HCT116 (cell line): ENCODE measurements around the gene TLR1. TPM values are rescaled to one million over a fixed set of nuclear protein-coding genes. Genes with fewer than 3 reads are reported as not detected.
"Not testable (repeated sequence)": the region's sequence is repeated elsewhere in the genome, so short reads cannot be mapped to it uniquely, and the experiment has no call there.

Experiments
- ATAC-seq: fragments of 200-7000 bp; cut with Tn5 transposase; 2 replicates; pipeline ENCODE4 v1.9.1; 2020; ENCODE audit warnings: mild to moderate bottlenecking, moderate library complexity
- BruUV-seq: library from RNA; stranded (reverse); fragments of 400-500 nt; replicated peaks from 2 replicates; lab custom pipeline; 2021; lab: Mats Ljungman, UMichigan
- CTCF ChIA-PET: fragments of 300-600 bp; sonication (Branson Sonifier 250); formaldehyde crosslinking; loops from one replicate; lab custom pipeline; 2021; ENCODE audit warnings: antibody characterized with exemption; lab: Charles Lee
- POLR2A ChIA-PET: fragments of 300-600, 350-600 bp; sonication (Branson Sonifier 250); formaldehyde crosslinking; loops from one replicate; lab custom pipeline; 2021; ENCODE audit warnings: antibody characterized with exemption; lab: Charles Lee
- RAD21 ChIA-PET, 2 experiments: fragments of 300-600 bp; sonication (Branson Sonifier 250); formaldehyde crosslinking; loops; one replicate each; lab custom pipeline; 2023; ENCODE audit warnings: low total read pairs in 2 of 2; ENCODE audit not compliant: uncharacterized antibody in 2 of 2, unreplicated experiment in 2 of 2, low non-redundant PET in 1 of 2; lab: Charles Lee
- DNase-seq: peaks from one replicate; pipeline ENCODE4 v3.0.0-alpha.2; 2010; ENCODE audit warnings: low read depth, low spot score
- H2AFZ ChIP-seq: fragments of 200-600 bp; shearing (Covaris generic), sonication (generic); 2 replicates; pipeline ENCODE4 v1.6.1; 2017; ENCODE audit warnings: low read depth, mixed run types, mixed read lengths, antibody characterized with exemption, low read length; ENCODE audit not compliant: poor library complexity, severe bottlenecking
- H3K27ac ChIP-seq: 2 replicates; pipeline ENCODE4 v1.5.1; 2012; ENCODE audit warnings: low read depth, low read length
- H3K27me3 ChIP-seq: fragments of 200-600 bp; sonication (generic); 2 replicates; pipeline ENCODE4 v1.6.1; 2016; ENCODE audit warnings: mixed run types, low read length, mixed read lengths; ENCODE audit not compliant: insufficient read depth
- H3K36me3 ChIP-seq, 2 experiments: fragments of 200-500 bp in 1 of 2; fragments of 200-600 bp in 1 of 2; sonication (Bioruptor generic) in 1 of 2; sonication (generic) in 1 of 2; 2 replicates each; pipeline versions ENCODE4 v1.5.1 to v1.6.1; 2014 to 2016; ENCODE audit warnings: low read length in 2 of 2, inconsistent platforms in 1 of 2, mixed read lengths in 1 of 2, mixed run types in 1 of 2; ENCODE audit not compliant: insufficient read depth in 2 of 2, control insufficient read depth in 1 of 2
- H3K4me1 ChIP-seq, 2 experiments: fragments of 200-600 bp in 1 of 2; sonication (generic) in 1 of 2; 2 replicates each; pipeline versions ENCODE4 v1.5.1 to v1.6.1; 2012 to 2017; ENCODE audit warnings: low read length in 2 of 2, inconsistent platforms in 1 of 2, mild to moderate bottlenecking in 1 of 2, mixed read lengths in 1 of 2, mixed run types in 1 of 2, moderate library complexity in 1 of 2; ENCODE audit not compliant: insufficient read depth in 2 of 2, control insufficient read depth in 1 of 2
- H3K4me2 ChIP-seq: fragments of 200-600 bp; sonication (generic); 2 replicates; pipeline ENCODE4 v1.6.1; 2017; ENCODE audit warnings: mixed run types, low read length, mixed read lengths
- H3K4me3 ChIP-seq, 2 experiments: fragments of 200-600 bp in 1 of 2; sonication (generic) in 1 of 2; replicated peaks in 1 of 2; 2 replicates each; pipeline ENCODE4 v1.5.1; 2011 to 2016; ENCODE audit warnings: low read length in 2 of 2, control low read depth in 1 of 2, low read depth in 1 of 2, mild to moderate bottlenecking in 1 of 2, mixed read lengths in 1 of 2, mixed run types in 1 of 2
- H3K79me2 ChIP-seq: fragments of 200-600 bp; sonication (generic); 2 replicates; pipeline ENCODE4 v1.6.1; 2017; ENCODE audit warnings: mild to moderate bottlenecking, mixed run types, low read length, moderate library complexity, mixed read lengths; ENCODE audit not compliant: insufficient read depth
- H3K9ac ChIP-seq: fragments of 200-600 bp; sonication (generic); 2 replicates; pipeline ENCODE4 v1.6.1; 2016; ENCODE audit warnings: low read length, mixed read lengths
- H3K9me2 ChIP-seq: fragments of 200-600 bp; sonication (generic), shearing (Covaris generic); 2 replicates; pipeline ENCODE4 v1.6.1; 2017; ENCODE audit warnings: mixed run types, mild to moderate bottlenecking, moderate library complexity; ENCODE audit not compliant: insufficient read depth
- H3K9me3 ChIP-seq, 2 experiments: fragments of 200-500 bp in 1 of 2; fragments of 200-600 bp in 1 of 2; sonication (Bioruptor generic) in 1 of 2; sonication (generic) in 1 of 2; 2 replicates each; pipeline ENCODE4 v1.6.1; 2014 to 2017; ENCODE audit warnings: low read length in 2 of 2, mixed read lengths in 2 of 2, inconsistent platforms in 1 of 2, low read depth in 1 of 2, mild to moderate bottlenecking in 1 of 2, mixed run types in 1 of 2, moderate library complexity in 1 of 2; ENCODE audit not compliant: control insufficient read depth in 1 of 2, insufficient read depth in 1 of 2
- H4K20me1 ChIP-seq: fragments of 200-600 bp; sonication (generic), shearing (Covaris generic); 2 replicates; pipeline ENCODE4 v1.6.1; 2017; ENCODE audit warnings: mixed run types, mild to moderate bottlenecking, moderate library complexity; ENCODE audit not compliant: insufficient read depth
- ATF3 ChIP-seq: IDR thresholded peaks from 2 replicates; pipeline ENCODE4 v1.6.1; 2012
- CTCF ChIP-seq, 3 experiments: fragments of 200-600 bp in 1 of 3; sonication (generic) in 1 of 3; IDR thresholded peaks in 2 of 3; conservative IDR thresholded peaks in 1 of 3; 2 replicates each; pipeline ENCODE4 v1.5.1; 2012 to 2017; ENCODE audit warnings: low read depth in 2 of 3, low read length in 2 of 3, antibody characterized with exemption in 1 of 3, borderline replicate concordance in 1 of 3, control low read depth in 1 of 3, mild to moderate bottlenecking in 1 of 3, mixed read lengths in 1 of 3, mixed run types in 1 of 3, moderate library complexity in 1 of 3; ENCODE audit not compliant: insufficient read depth in 1 of 3
- ELF1 ChIP-seq: IDR thresholded peaks from 2 replicates; pipeline ENCODE4 v1.6.1; 2012; ENCODE audit warnings: low read depth, borderline replicate concordance
- FOSL1 ChIP-seq: IDR thresholded peaks from 2 replicates; pipeline ENCODE4 v1.6.1; 2012; ENCODE audit warnings: low read depth
- MAX ChIP-seq: IDR thresholded peaks from 2 replicates; pipeline ENCODE4 v1.6.1; 2012
- POLR2A ChIP-seq: IDR thresholded peaks from 2 replicates; pipeline ENCODE4 v1.7.0; 2011; ENCODE audit warnings: borderline replicate concordance; ENCODE audit not compliant: insufficient read depth, insufficient read length; ENCODE audit errors: extremely low read depth
- SIN3A ChIP-seq: IDR thresholded peaks from 2 replicates; pipeline ENCODE4 v1.6.1; 2012; ENCODE audit warnings: low read depth
- SRF ChIP-seq: IDR thresholded peaks from 2 replicates; pipeline ENCODE4 v1.6.1; 2012; ENCODE audit warnings: low read depth
- intact Hi-C: fragments of 100-400 bp; cut with micrococcal nuclease; formaldehyde crosslinking; loops from 2 replicates; pipeline ENCODE4 v1.10.0; 2022
- total RNA-seq: library from RNA; stranded (reverse); gene quantifications from one replicate; pipeline ENCODE4 v1.2.1, GENCODE V29; 2021; ENCODE audit not compliant: unreplicated experiment

Gene TLR1
- total RNA-seq, 1 experiment from 2014 or later, result 1.4 TPM

- CTCF ChIA-PET, result interaction anchor here (0.7 to 3.7 kb wide), 4 partner anchors 11 to 88 kb away, joined by 3 to 17 read pairs (median 5); partner anchors contain the start of gene TLR10
- H2AFZ ChIP-seq, BruUV-seq, H3K9me3 ChIP-seq, ATAC-seq, H3K36me3 ChIP-seq, H3K79me2 ChIP-seq, H3K4me2 ChIP-seq, DNase-seq, H3K9me2 ChIP-seq, H3K4me1 ChIP-seq, H3K4me3 ChIP-seq, H4K20me1 ChIP-seq, H3K9ac ChIP-seq, RAD21 ChIA-PET, H3K27me3 ChIP-seq, intact Hi-C loops, POLR2A ChIA-PET, H3K27ac ChIP-seq: not testable (repeated sequence)
Observed at GRCh38 chr4:38770281-38770680, 34.3 kb downstream of the TLR1 start.

- H3K36me3 ChIP-seq, result no peaks in the 10 kb centered on the region
- no peaks in the 10 kb centered on the region for H3K9me2 ChIP-seq
- no peak for ATAC-seq
- RAD21 ChIA-PET, result no interaction called here
- no peaks in the 10 kb centered on the region for H3K79me2 ChIP-seq
- CTCF ChIA-PET, result interaction anchor here (1.7 to 3.7 kb wide), 2 partner anchors 10 to 13 kb away, joined by 4 to 17 read pairs; partner anchors contain the start of gene TLR10
- BruUV-seq, result no TSS peak
- no peak for DNase-seq
- no peak overlapping the region for H3K4me2 ChIP-seq
- no peaks in the 10 kb centered on the region for H3K27me3 ChIP-seq
- H3K27ac ChIP-seq, result no peak overlapping the region
- intact Hi-C loops, result no loop called here
- no peak overlapping the region for H2AFZ ChIP-seq
- no peaks in the 10 kb centered on the region for H3K9me3 ChIP-seq
- POLR2A ChIA-PET, result no interaction called here
- no peaks in the 10 kb centered on the region for H4K20me1 ChIP-seq
- no peak overlapping the region for H3K9ac ChIP-seq
- H3K4me1 ChIP-seq, result no peaks in the 10 kb centered on the region
- no peak overlapping the region for H3K4me3 ChIP-seq
- no peak for TF ChIP-seq SIN3A
- no peak for TF ChIP-seq ELF1
- no peak for TF ChIP-seq ATF3
- no peak for TF ChIP-seq SRF
- no peak for TF ChIP-seq FOSL1
- no peak for TF ChIP-seq CTCF (IDR thresholded peaks at IDR 0.05 in 2 of 3, conservative IDR thresholded peaks at IDR 0.05 in 1 of 3; ENCODE audit: borderline replicate concordance in 1 of 3, insufficient read depth in 1 of 3, low read depth in 2 of 3, low read length in 2 of 3)
- no peak for TF ChIP-seq MAX
- no peak for TF ChIP-seq POLR2A
Observed at GRCh38 chr4:38769857-38770256, 34.7 kb downstream of the TLR1 start.
